ENCODE results near the gene DYRK3. TPM values are rescaled to one million over a fixed set of nuclear protein-coding genes. Genes with fewer than 3 reads are reported as not detected.

The DYRK3 gene
- total and polyA plus RNA-seq, 2 of the 8 experiments (the other 6 are each of a cell fraction or from before 2014, with no cell fraction given) = 2.1 to 8.5 TPM

DNA sequence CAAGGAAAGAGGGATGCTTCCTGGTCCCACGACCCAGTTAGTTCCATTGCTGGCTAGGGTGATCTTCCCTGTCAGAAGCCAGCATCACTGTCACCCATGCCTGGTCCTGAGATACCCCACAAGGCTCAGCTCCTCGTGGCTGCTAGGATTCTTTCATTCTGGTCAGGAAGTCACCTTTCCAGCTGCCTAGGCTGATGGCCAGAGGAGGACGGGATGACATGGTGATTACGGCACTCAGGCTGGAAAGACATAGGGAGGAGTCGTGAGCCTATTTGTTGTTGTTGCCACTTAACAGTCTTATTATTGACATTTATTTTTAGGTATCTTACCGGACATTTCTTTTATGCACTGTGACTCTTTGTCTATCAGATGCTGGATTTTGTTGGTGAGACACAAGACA lies 29.4 kb downstream of the DYRK3 start (continued):
- TF ChIP-seq CBX8 (IDR thresholded peaks at IDR 0.05; ENCODE audit: borderline replicate concordance, low read depth, low read length) (no peak), HDAC6 (IDR thresholded peaks at IDR 0.05; ENCODE audit: low read depth, low read length) (no peak), TBP (IDR thresholded peaks at IDR 0.05; ENCODE audit: low read depth, low read length) (no peak)

All from H1 (cell line).